HepG2 (cell line): ENCODE data around the gene RBM12. TPM values are rescaled to one million over a fixed set of nuclear protein-coding genes. Genes with fewer than 3 reads are reported as not detected.

Experiments used
- ARID2 ChIP-seq: sonication (generic); formaldehyde crosslinking; IDR thresholded peaks from 2 replicates; pipeline ENCODE4 v1.8.1; 2022; ENCODE audit warnings: mild to moderate bottlenecking, missing genetic modification reagents, borderline replicate concordance
- FOXA1 ChIP-seq, 2 experiments: fragments of 450-650 bp in 1 of 2; sonication (generic) in 1 of 2; formaldehyde crosslinking in 1 of 2; IDR thresholded peaks; 2 replicates each; pipeline versions ENCODE4 v1.4.0 to v1.6.1; 2016 to 2020; ENCODE audit warnings: missing genetic modification reagents in 1 of 2
- JDP2 ChIP-seq: sonication (generic); formaldehyde crosslinking; IDR thresholded peaks from 2 replicates; pipeline ENCODE4 v1.8.1; 2022; ENCODE audit warnings: missing genetic modification reagents, borderline replicate concordance
- MED8 ChIP-seq: sonication (generic); formaldehyde crosslinking; IDR thresholded peaks from 2 replicates; pipeline ENCODE4 v1.8.1; 2023; ENCODE audit warnings: mild to moderate bottlenecking, missing genetic modification reagents; ENCODE audit not compliant: insufficient replicate concordance
- MIER2 ChIP-seq: IDR thresholded peaks from 2 replicates; pipeline ENCODE4 v1.6.1; 2016; ENCODE audit warnings: missing biosample characterization, missing genetic modification reagents
- NFRKB ChIP-seq: fragments of 450-650 bp; IDR thresholded peaks from 2 replicates; pipeline ENCODE4 v1.6.1; 2017
- RXRB ChIP-seq: IDR thresholded peaks from 2 replicates; pipeline ENCODE4 v1.6.1; 2016; ENCODE audit warnings: borderline replicate concordance, missing genetic modification reagents, missing compliant biosample characterization
- SALL1 ChIP-seq: sonication (generic); formaldehyde crosslinking; IDR thresholded peaks from 2 replicates; pipeline ENCODE4 v1.8.0; 2022; ENCODE audit warnings: mild to moderate bottlenecking, missing genetic modification reagents
- TEF ChIP-seq: sonication (generic); formaldehyde crosslinking; IDR thresholded peaks from 2 replicates; pipeline ENCODE4 v1.5.0; 2020; ENCODE audit warnings: missing genetic modification reagents
- ZFP62 ChIP-seq: sonication (generic); formaldehyde crosslinking; IDR thresholded peaks from 2 replicates; pipeline ENCODE4 v1.4.0; 2020; ENCODE audit warnings: missing genetic modification reagents
- ZNF317 ChIP-seq: sonication (generic); formaldehyde crosslinking; IDR thresholded peaks from 2 replicates; pipeline ENCODE4 v1.5.0; 2020; ENCODE audit warnings: mild to moderate bottlenecking, missing genetic modification reagents
- ZNF616 ChIP-seq: sonication (generic); formaldehyde crosslinking; IDR thresholded peaks from 2 replicates; pipeline ENCODE4 v1.5.0; 2020; ENCODE audit warnings: low read depth, mild to moderate bottlenecking, missing genetic modification reagents
- ZNF629 ChIP-seq: sonication (generic); formaldehyde crosslinking; conservative IDR thresholded peaks from 2 replicates; pipeline ENCODE4 v1.5.0; 2020; ENCODE audit warnings: missing genetic modification reagents
- ZSCAN22 ChIP-seq: sonication (generic); formaldehyde crosslinking; IDR thresholded peaks from 2 replicates; pipeline ENCODE4 v1.4.0; 2020; ENCODE audit warnings: mild to moderate bottlenecking, missing genetic modification reagents
- ZXDC ChIP-seq: sonication (generic); formaldehyde crosslinking; IDR thresholded peaks from 2 replicates; pipeline ENCODE4 v1.5.0; 2020; ENCODE audit warnings: mild to moderate bottlenecking, missing genetic modification reagents
- polyA plus RNA-seq, 8 experiments: library from polyadenylated mRNA; depleted of rRNA in 3 of 8; stranded (reverse) in 7 of 8; unstranded in 1 of 8; fragments of >200 nt; fragmentation: Illumina TruSeq in 4 of 8; extraction: Trizol in 4 of 8; gene quantifications; 2 replicates each; pipeline versions ENCODE4 v1.2.1 to v1.2.3, GENCODE V29; 2011 to 2016; ENCODE audit warnings: low read depth in 4 of 8, missing spikeins in 1 of 8, mixed read lengths in 1 of 8; ENCODE audit not compliant: insufficient read depth in 1 of 8
- total RNA-seq, 5 experiments: library from RNA; depleted of rRNA; stranded (reverse); fragments of >200 nt; fragmentation: Illumina TruSeq; extraction: Trizol; gene quantifications; 2 replicates each; pipeline ENCODE4 v1.2.3, GENCODE V29; 2016; ENCODE audit warnings: low read depth in 1 of 5
- TF ChIP-seq, protein P1 (sequence below): sonication (generic); formaldehyde crosslinking; IDR thresholded peaks from 2 replicates; pipeline ENCODE4 v1.4.0; 2020; ENCODE audit warnings: mild to moderate bottlenecking, missing genetic modification reagents
- TF ChIP-seq, protein P2 (sequence below): sonication (generic); formaldehyde crosslinking; IDR thresholded peaks from 2 replicates; pipeline ENCODE4 v1.5.0; 2020; ENCODE audit warnings: missing genetic modification reagents
- TF ChIP-seq, protein P3 (sequence below): sonication (generic); formaldehyde crosslinking; IDR thresholded peaks from 2 replicates; pipeline ENCODE4 v1.5.0; 2020; ENCODE audit warnings: missing genetic modification reagents

The RBM12 gene
- total and polyA plus RNA-seq, 2 of the 13 experiments (the other 11 are each of a cell fraction or from before 2014, with no cell fraction given), result 97.9 to 104 TPM

DNA sequence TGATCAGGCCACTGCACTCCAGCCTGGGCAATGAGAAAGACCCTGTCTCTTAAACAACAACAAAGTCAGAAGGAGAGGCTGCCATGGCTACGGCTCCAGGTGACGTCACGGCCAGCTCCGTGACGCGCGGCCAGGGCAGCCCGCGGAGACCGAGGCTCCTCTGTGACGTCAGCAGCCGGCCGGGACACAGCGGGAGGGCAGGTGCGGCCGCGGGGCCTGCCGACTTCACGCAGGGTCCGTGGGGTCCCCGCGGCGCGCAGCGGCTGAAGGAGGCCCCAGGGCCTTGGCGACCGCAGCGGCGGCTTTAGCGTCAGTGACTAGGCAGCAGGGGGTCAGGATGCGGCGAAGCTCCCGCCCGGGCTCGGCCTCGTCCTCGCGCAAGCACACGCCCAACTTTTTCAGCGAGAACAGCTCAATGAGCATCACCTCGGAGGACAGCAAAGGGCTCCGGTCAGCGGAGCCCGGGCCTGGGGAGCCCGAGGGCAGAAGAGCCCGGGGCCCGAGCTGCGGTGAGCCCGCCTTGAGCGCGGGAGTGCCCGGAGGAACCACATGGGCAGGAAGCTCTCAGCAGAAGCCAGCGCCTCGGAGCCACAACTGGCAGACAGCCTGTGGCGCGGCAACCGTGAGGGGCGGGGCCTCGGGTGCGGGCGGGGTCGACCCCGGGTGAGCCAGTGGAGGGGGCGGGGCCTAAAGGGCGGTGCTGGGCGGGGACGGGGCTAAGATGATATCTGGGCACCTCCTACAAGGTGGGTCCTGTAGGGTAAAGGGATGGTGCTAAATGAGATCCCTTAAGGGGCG lies 48.8 kb downstream of the RBM12 start, which contains the start of gene SPAG4 (continued):
- TF ChIP-seq, protein P1, sequence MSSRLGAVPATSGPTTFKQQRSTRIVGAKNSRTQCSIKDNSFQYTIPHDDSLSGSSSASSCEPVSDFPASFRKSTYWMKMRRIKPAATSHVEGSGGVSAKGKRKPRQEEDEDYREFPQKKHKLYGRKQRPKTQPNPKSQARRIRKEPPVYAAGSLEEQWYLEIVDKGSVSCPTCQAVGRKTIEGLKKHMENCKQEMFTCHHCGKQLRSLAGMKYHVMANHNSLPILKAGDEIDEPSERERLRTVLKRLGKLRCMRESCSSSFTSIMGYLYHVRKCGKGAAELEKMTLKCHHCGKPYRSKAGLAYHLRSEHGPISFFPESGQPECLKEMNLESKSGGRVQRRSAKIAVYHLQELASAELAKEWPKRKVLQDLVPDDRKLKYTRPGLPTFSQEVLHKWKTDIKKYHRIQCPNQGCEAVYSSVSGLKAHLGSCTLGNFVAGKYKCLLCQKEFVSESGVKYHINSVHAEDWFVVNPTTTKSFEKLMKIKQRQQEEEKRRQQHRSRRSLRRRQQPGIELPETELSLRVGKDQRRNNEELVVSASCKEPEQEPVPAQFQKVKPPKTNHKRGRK, result peak; percentile 52; the same call in 1 of the 2 replicates
- TF ChIP-seq, protein P2, sequence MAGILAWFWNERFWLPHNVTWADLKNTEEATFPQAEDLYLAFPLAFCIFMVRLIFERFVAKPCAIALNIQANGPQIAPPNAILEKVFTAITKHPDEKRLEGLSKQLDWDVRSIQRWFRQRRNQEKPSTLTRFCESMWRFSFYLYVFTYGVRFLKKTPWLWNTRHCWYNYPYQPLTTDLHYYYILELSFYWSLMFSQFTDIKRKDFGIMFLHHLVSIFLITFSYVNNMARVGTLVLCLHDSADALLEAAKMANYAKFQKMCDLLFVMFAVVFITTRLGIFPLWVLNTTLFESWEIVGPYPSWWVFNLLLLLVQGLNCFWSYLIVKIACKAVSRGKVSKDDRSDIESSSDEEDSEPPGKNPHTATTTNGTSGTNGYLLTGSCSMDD (CRISPR knock-in tag), result peak; percentile 96
- TF ChIP-seq ZSCAN22 (CRISPR knock-in tag), result 0 out of 2 replicates have a peak, but pooled peaks have one; percentile 21
- TF ChIP-seq MED8 (CRISPR knock-in tag), result no peak
- TF ChIP-seq ZNF629 (CRISPR knock-in tag), result peak; percentile 63; the same call in 1 of the 2 replicates
- peak; percentile 66 for TF ChIP-seq RXRB (CRISPR knock-in tag)
- TF ChIP-seq ZXDC, result peak; percentile 94
- peak; percentile 97; the same call in 1 of the 2 replicates for TF ChIP-seq ZNF616 (CRISPR knock-in tag)
- peak; percentile 36 for TF ChIP-seq MIER2 (CRISPR knock-in tag)
- peak; percentile 95 for TF ChIP-seq TEF (CRISPR knock-in tag)
- TF ChIP-seq NFRKB, result no peak
- TF ChIP-seq ZNF317 (CRISPR knock-in tag), result 0 out of 2 replicates have a peak, but pooled peaks have one; percentile 57
- TF ChIP-seq, protein P3, sequence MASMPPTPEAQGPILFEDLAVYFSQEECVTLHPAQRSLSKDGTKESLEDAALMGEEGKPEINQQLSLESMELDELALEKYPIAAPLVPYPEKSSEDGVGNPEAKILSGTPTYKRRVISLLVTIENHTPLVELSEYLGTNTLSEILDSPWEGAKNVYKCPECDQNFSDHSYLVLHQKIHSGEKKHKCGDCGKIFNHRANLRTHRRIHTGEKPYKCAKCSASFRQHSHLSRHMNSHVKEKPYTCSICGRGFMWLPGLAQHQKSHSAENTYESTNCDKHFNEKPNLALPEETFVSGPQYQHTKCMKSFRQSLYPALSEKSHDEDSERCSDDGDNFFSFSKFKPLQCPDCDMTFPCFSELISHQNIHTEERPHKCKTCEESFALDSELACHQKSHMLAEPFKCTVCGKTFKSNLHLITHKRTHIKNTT (CRISPR knock-in tag), result no peak
- 0 out of 2 replicates have a peak, but pooled peaks have one; percentile 20 for TF ChIP-seq ZFP62 (CRISPR knock-in tag)
- TF ChIP-seq SALL1 (CRISPR knock-in tag), result peak; percentile 95
- peak; percentile 97; the same call in 1 of the 2 replicates for TF ChIP-seq ARID2
- TF ChIP-seq JDP2 (CRISPR knock-in tag), result peak; percentile 79; the same call in 1 of the 2 replicates
- TF ChIP-seq FOXA1 (IDR thresholded peaks at IDR 0.05), result no peak
- TF ChIP-seq FOXA1 (CRISPR knock-in tag; IDR thresholded peaks at IDR 0.05), result peak; percentile 39; the same call in 1 of the 2 replicates
